Stimulated activated naive CD8-positive, alpha-beta T cell treated with anti-CD3 and anti-CD28 coated beads, Interleukin-15, amount 100 ng/mL, for 72 hours (primary cell): ENCODE measurements around the gene SESN2.
A peak's percentile ranks its signal among the peaks of the same experiment; 100 is the strongest.

Source experiments
- ATAC-seq: fragments of 150-1000 bp; cut with Tn5 transposase; 2 replicates; pipeline ENCODE4 v1.10.0; 2021; ENCODE audit warnings: mild to moderate bottlenecking, moderate library complexity
- DNase-seq, 2 donors: peaks; one replicate each; pipeline ENCODE4 v3.0.0; 2021 to 2022
- H3K27ac Mint-ChIP-seq, 2 donors: one replicate each; pipeline ENCODE4 v1.8.0; 2022; ENCODE audit warnings: mild to moderate bottlenecking in 2 of 2, mixed read lengths in 2 of 2, moderate library complexity in 2 of 2
- H3K27me3 Mint-ChIP-seq: one replicate; pipeline ENCODE4 v1.8.0; 2022; ENCODE audit warnings: mixed read lengths
- H3K4me1 Mint-ChIP-seq: one replicate; pipeline ENCODE4 v1.8.0; 2022; ENCODE audit warnings: mild to moderate bottlenecking, mixed read lengths
- H3K4me3 Mint-ChIP-seq, 2 donors: one replicate each; pipeline ENCODE4 v1.8.0; 2022; ENCODE audit warnings: mild to moderate bottlenecking in 2 of 2, mixed read lengths in 2 of 2, moderate library complexity in 1 of 2
- H3K9me3 Mint-ChIP-seq, 2 donors: one replicate each; pipeline ENCODE4 v1.8.0; 2022; ENCODE audit warnings: mixed read lengths in 2 of 2

The SESN2 gene

GRCh38 chr1:28246427-28246832, 12.9 kb upstream of the SESN2 start:
- peak; percentile 37 to 52 for DNase-seq
- peak overlapping the region; percentile 99 to 100 for H3K27ac Mint-ChIP-seq
- H3K27me3 Mint-ChIP-seq, result no peaks in the 10 kb centered on the region
- H3K4me3 Mint-ChIP-seq, result peak overlapping the region; percentile 90 to 99
- ATAC-seq, result peak; percentile 31
- no peaks in the 10 kb centered on the region for H3K9me3 Mint-ChIP-seq
- peaks cover 60% of the 10 kb centered on the region for H3K4me1 Mint-ChIP-seq

GRCh38 chr1:28247612-28248272, 11.6 kb upstream of the SESN2 start:
- H3K4me1 Mint-ChIP-seq, result peaks cover 60% of the 10 kb centered on the region
- no peak for ATAC-seq
- H3K9me3 Mint-ChIP-seq, result no peaks in the 10 kb centered on the region
- H3K27me3 Mint-ChIP-seq, result no peaks in the 10 kb centered on the region
- H3K4me3 Mint-ChIP-seq, result peak overlapping the region; percentile 90 to 99
- H3K27ac Mint-ChIP-seq, result peak overlapping the region; percentile 99 to 100
- no peak for DNase-seq

- DNase-seq, result peak; percentile 82 to 85
- ATAC-seq, result peak; percentile 41
- Mint-ChIP-seq H3K4me1 (peaks cover 54% of the 10 kb centered on the region), H3K4me3 (peak overlapping the region; percentile 90 to 99), H3K9me3 (no peaks in the 10 kb centered on the region), H3K27ac (peak overlapping the region; percentile 99 to 100), H3K27me3 (no peaks in the 10 kb centered on the region)
These were observed 10.9 kb upstream of the SESN2 start for GRCh38 chr1:28248273-28249012.

- DNase-seq, result peak; percentile 65 to 68
- Mint-ChIP-seq H3K9me3 (no peaks in the 10 kb centered on the region), H3K4me3 (peak overlapping the region; percentile 90 to 99), H3K27ac (peak overlapping the region; percentile 99 to 100), H3K4me1 (peaks cover 46% of the 10 kb centered on the region), H3K27me3 (no peaks in the 10 kb centered on the region)
- ATAC-seq, result peak; percentile 43
These were observed 10.1 kb upstream of the SESN2 start for GRCh38 chr1:28249013-28249865.

GRCh38 chr1:28249866-28250295, 9.4 kb upstream of the SESN2 start:
- Mint-ChIP-seq H3K27me3 (no peaks in the 10 kb centered on the region), H3K4me1 (peaks cover 40% of the 10 kb centered on the region), H3K4me3 (peak overlapping the region; percentile 6 to 90), H3K27ac (peak overlapping the region; percentile 99 to 100), H3K9me3 (no peaks in the 10 kb centered on the region)
- DNase-seq (no peak), ATAC-seq (no peak)

GRCh38 chr1:28256197-28256827, 3.0 kb upstream of the SESN2 start:
- DNase-seq (no peak), ATAC-seq (no peak)
- peak overlapping the region in 1 of 2 donors; percentile 92 for H3K27ac Mint-ChIP-seq
- peaks cover 0 to 4% of the 10 kb centered on the region in 2 donors for H3K9me3 Mint-ChIP-seq
- H3K4me3 Mint-ChIP-seq, result peak overlapping the region in 1 of 2 donors; percentile 52
- no peaks in the 10 kb centered on the region for H3K27me3 Mint-ChIP-seq
- peaks cover 49% of the 10 kb centered on the region for H3K4me1 Mint-ChIP-seq

GRCh38 chr1:28257736-28258135, 1.6 kb upstream of the SESN2 start:
- Mint-ChIP-seq H3K27ac (peak overlapping the region; percentile 100), H3K27me3 (no peaks in the 10 kb centered on the region), H3K9me3 (peaks cover 0 to 4% of the 10 kb centered on the region in 2 donors), H3K4me1 (peaks cover 61% of the 10 kb centered on the region), H3K4me3 (peak overlapping the region; percentile 89 to 93)
- no peak for ATAC-seq
- no peak for DNase-seq

- Mint-ChIP-seq H3K4me1 (peaks cover 68% of the 10 kb centered on the region), H3K27ac (peak overlapping the region; percentile 100), H3K27me3 (no peaks in the 10 kb centered on the region), H3K4me3 (peak overlapping the region; percentile 89 to 93), H3K9me3 (peaks cover 0 to 4% of the 10 kb centered on the region in 2 donors)
- DNase-seq (peak; percentile 9 to 52), ATAC-seq (peak; percentile 20)
These were observed 578 bp upstream of the SESN2 start for GRCh38 chr1:28258628-28259251.

- H3K27me3 Mint-ChIP-seq, result no peaks in the 10 kb centered on the region
- DNase-seq, result peak; percentile 47 to 52
- H3K4me3 Mint-ChIP-seq, result peak overlapping the region; percentile 89 to 93
- peak overlapping the region; percentile 82 to 100 for H3K27ac Mint-ChIP-seq
- peaks cover 66% of the 10 kb centered on the region for H3K4me1 Mint-ChIP-seq
- peaks cover 0 to 4% of the 10 kb centered on the region in 2 donors for H3K9me3 Mint-ChIP-seq
- ATAC-seq, result no peak
These were observed 850 bp downstream of the SESN2 start for GRCh38 chr1:28259934-28260802.

GRCh38 chr1:28260803-28261174, 1.5 kb downstream of the SESN2 start:
- Mint-ChIP-seq H3K27ac (peak overlapping the region; percentile 82 to 100), H3K4me1 (peaks cover 64% of the 10 kb centered on the region), H3K9me3 (peaks cover 0 to 4% of the 10 kb centered on the region in 2 donors), H3K4me3 (peak overlapping the region; percentile 89 to 93), H3K27me3 (no peaks in the 10 kb centered on the region)
- no peak for DNase-seq
- no peak for ATAC-seq

- Mint-ChIP-seq H3K27me3 (no peaks in the 10 kb centered on the region), H3K4me1 (peaks cover 34% of the 10 kb centered on the region), H3K9me3 (no peaks in the 10 kb centered on the region), H3K27ac (peak overlapping the region in 1 of 2 donors; percentile 31), H3K4me3 (no peak overlapping the region)
- DNase-seq (no peak), ATAC-seq (no peak)
These were observed 5.6 kb downstream of the SESN2 start for GRCh38 chr1:28264897-28265296.

- Mint-ChIP-seq H3K4me3 (no peak overlapping the region), H3K9me3 (no peaks in the 10 kb centered on the region), H3K27me3 (no peaks in the 10 kb centered on the region), H3K4me1 (peaks cover 33% of the 10 kb centered on the region), H3K27ac (no peak overlapping the region)
- DNase-seq (no peak), ATAC-seq (no peak)
These were observed 6.3 kb downstream of the SESN2 start for GRCh38 chr1:28265577-28265976.

- H3K9me3 Mint-ChIP-seq, result no peaks in the 10 kb centered on the region
- peaks cover 20% of the 10 kb centered on the region for H3K4me1 Mint-ChIP-seq
- H3K4me3 Mint-ChIP-seq, result no peak overlapping the region
- DNase-seq (no peak), ATAC-seq (no peak)
- peak overlapping the region in 1 of 2 donors; percentile 54 for H3K27ac Mint-ChIP-seq
- no peaks in the 10 kb centered on the region for H3K27me3 Mint-ChIP-seq
These were observed 7.6 kb downstream of the SESN2 start for GRCh38 chr1:28266920-28267322.

- no peaks in the 10 kb centered on the region for H3K27me3 Mint-ChIP-seq
- H3K9me3 Mint-ChIP-seq, result no peaks in the 10 kb centered on the region
- no peak overlapping the region for H3K4me3 Mint-ChIP-seq
- H3K27ac Mint-ChIP-seq, result peak overlapping the region in 1 of 2 donors; percentile 69
- H3K4me1 Mint-ChIP-seq, result peaks cover 15% of the 10 kb centered on the region
- ATAC-seq (no peak), DNase-seq (no peak)
These were observed 8.3 kb downstream of the SESN2 start for GRCh38 chr1:28267633-28268032.
